Peyer's patch (tissue), 4 donors: ENCODE results near the gene CD59.
A peak's percentile ranks its signal among the peaks of the same experiment; 100 is the strongest.

Experiments
- POLR2A ChIP-seq, 2 donors: fragments of 450-650 bp; IDR thresholded peaks; one replicate each; pipeline ENCODE4 v1.5.1; 2017; ENCODE audit warnings: antibody characterized with exemption in 2 of 2, mild to moderate bottlenecking in 2 of 2, moderate library complexity in 2 of 2
- TF ChIP-seq, protein P1 (sequence below), 6 experiments: fragments of 450-650 bp in 4 of 6; fragments of 200-600 bp in 2 of 6; sonication (generic) in 1 of 6; IDR thresholded peaks; one replicate each; pipeline ENCODE4 v1.5.1; 2017 to 2019; ENCODE audit warnings: antibody characterized with exemption in 6 of 6, mild to moderate bottlenecking in 3 of 6, moderate library complexity in 1 of 6

DNA sequence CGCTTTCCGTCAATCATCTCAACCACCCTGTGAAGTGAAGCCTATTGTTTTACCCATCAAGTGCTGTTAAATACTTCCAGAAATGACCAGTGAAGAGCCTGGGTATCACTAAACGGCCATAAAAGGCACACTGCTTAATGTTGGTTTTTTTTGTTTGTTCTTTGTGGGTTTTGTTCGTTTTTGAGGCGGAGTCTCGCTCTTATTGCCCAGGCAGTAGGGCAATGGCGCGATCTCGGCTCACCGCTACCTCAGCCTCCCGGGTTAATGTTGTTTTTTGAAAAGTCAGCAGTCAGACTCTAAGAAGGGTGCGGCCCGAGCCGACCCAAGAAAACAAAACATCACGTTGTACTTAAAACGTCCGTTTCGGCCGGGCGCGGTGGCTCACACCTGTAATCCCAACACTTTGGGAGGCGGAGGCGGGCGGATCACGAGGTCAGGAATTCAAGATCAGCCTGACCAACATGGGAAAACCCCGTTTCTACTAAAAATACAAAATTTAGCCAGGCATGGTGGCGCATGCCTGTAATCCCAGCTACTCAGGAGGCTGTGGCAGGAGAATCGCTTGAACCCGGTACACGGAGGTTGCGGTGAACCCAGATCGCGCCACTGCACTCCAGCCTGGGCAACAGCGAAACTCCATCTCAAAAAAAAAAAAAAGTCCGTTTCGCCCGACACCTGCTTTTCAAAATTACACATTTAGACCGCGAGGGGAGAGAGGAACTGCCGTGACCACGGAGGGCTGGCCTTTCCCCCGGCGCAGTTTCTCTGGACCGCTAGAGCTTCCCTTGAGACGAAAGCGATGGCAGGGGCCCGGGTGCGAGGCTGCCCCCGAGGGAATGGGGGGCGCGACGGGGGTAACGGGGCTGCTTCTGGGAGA is 714 bp downstream of the CD59 start:
- TF ChIP-seq, protein P1, sequence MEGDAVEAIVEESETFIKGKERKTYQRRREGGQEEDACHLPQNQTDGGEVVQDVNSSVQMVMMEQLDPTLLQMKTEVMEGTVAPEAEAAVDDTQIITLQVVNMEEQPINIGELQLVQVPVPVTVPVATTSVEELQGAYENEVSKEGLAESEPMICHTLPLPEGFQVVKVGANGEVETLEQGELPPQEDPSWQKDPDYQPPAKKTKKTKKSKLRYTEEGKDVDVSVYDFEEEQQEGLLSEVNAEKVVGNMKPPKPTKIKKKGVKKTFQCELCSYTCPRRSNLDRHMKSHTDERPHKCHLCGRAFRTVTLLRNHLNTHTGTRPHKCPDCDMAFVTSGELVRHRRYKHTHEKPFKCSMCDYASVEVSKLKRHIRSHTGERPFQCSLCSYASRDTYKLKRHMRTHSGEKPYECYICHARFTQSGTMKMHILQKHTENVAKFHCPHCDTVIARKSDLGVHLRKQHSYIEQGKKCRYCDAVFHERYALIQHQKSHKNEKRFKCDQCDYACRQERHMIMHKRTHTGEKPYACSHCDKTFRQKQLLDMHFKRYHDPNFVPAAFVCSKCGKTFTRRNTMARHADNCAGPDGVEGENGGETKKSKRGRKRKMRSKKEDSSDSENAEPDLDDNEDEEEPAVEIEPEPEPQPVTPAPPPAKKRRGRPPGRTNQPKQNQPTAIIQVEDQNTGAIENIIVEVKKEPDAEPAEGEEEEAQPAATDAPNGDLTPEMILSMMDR (IDR thresholded peaks at IDR 0.05), result peak in 2 of 6 experiments; percentile 7 to 20
- TF ChIP-seq POLR2A (IDR thresholded peaks at IDR 0.05), result no peak
